KMS-11 (cell line): ENCODE measurements around the gene CXADR.

Experiments
- H2AFZ ChIP-seq: fragments of 200-600 bp; sonication (generic); 2 replicates; pipeline ENCODE4 v1.6.1; 2016; ENCODE audit warnings: antibody characterized with exemption, mixed run types, low read depth
- H3K27ac ChIP-seq: fragments of 200-600 bp; sonication (generic); 2 replicates; pipeline ENCODE4 v1.6.1; 2016; ENCODE audit warnings: mild to moderate bottlenecking, mixed run types
- H3K27me3 ChIP-seq: fragments of 200-600 bp; sonication (generic); 2 replicates; pipeline ENCODE4 v1.6.1; 2017; ENCODE audit warnings: mild to moderate bottlenecking, low read depth, mixed run types, moderate library complexity; ENCODE audit not compliant: insufficient read depth
- H3K36me3 ChIP-seq: fragments of 200-600 bp; sonication (generic); 2 replicates; pipeline ENCODE4 v1.6.1; 2017; ENCODE audit warnings: mild to moderate bottlenecking, mixed run types; ENCODE audit not compliant: insufficient read depth
- H3K4me1 ChIP-seq: fragments of 200-600 bp; sonication (generic); 2 replicates; pipeline ENCODE4 v1.6.1; 2016; ENCODE audit warnings: mild to moderate bottlenecking, low read depth, mixed run types; ENCODE audit not compliant: poor library complexity, severe bottlenecking
- H3K4me2 ChIP-seq: fragments of 200-600 bp; sonication (generic); 2 replicates; pipeline ENCODE4 v1.7.0; 2016; ENCODE audit warnings: mild to moderate bottlenecking, mixed run types
- H3K4me3 ChIP-seq: fragments of 200-600 bp; sonication (generic); IDR thresholded peaks from 2 replicates; pipeline ENCODE4 v1.6.1; 2017; ENCODE audit warnings: low read depth, low read length, mixed read lengths; ENCODE audit not compliant: insufficient read depth
- H3K79me2 ChIP-seq: fragments of 200-600 bp; sonication (generic); 2 replicates; pipeline ENCODE4 v1.6.1; 2016; ENCODE audit warnings: low read depth, mixed run types; ENCODE audit not compliant: insufficient read depth
- H3K9ac ChIP-seq: fragments of 200-600 bp; sonication (generic); 2 replicates; pipeline ENCODE4 v1.6.1; 2016; ENCODE audit warnings: mild to moderate bottlenecking, mixed run types
- H4K20me1 ChIP-seq: fragments of 200-600 bp; sonication (generic); 2 replicates; pipeline ENCODE4 v1.6.1; 2016; ENCODE audit warnings: mild to moderate bottlenecking, mixed run types; ENCODE audit not compliant: insufficient read depth
- TF ChIP-seq, protein P1 (sequence below): fragments of 200-600 bp; sonication (generic); conservative IDR thresholded peaks from 2 replicates; pipeline ENCODE4 v1.6.1; 2017; ENCODE audit warnings: low read depth, mild to moderate bottlenecking, antibody characterized with exemption, low read length, moderate library complexity, mixed read lengths

The CXADR gene

GRCh38 chr21:17526776-17527175 lies 13.9 kb downstream of the CXADR start:
- H3K79me2 ChIP-seq, result no peaks in the 10 kb centered on the region
- TF ChIP-seq, protein P1, sequence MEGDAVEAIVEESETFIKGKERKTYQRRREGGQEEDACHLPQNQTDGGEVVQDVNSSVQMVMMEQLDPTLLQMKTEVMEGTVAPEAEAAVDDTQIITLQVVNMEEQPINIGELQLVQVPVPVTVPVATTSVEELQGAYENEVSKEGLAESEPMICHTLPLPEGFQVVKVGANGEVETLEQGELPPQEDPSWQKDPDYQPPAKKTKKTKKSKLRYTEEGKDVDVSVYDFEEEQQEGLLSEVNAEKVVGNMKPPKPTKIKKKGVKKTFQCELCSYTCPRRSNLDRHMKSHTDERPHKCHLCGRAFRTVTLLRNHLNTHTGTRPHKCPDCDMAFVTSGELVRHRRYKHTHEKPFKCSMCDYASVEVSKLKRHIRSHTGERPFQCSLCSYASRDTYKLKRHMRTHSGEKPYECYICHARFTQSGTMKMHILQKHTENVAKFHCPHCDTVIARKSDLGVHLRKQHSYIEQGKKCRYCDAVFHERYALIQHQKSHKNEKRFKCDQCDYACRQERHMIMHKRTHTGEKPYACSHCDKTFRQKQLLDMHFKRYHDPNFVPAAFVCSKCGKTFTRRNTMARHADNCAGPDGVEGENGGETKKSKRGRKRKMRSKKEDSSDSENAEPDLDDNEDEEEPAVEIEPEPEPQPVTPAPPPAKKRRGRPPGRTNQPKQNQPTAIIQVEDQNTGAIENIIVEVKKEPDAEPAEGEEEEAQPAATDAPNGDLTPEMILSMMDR, result no peak
- no peaks in the 10 kb centered on the region for H3K36me3 ChIP-seq
- no peak overlapping the region for H3K27ac ChIP-seq
- no peak overlapping the region for H2AFZ ChIP-seq
- H3K4me2 ChIP-seq, result no peak overlapping the region
- H4K20me1 ChIP-seq, result no peaks in the 10 kb centered on the region
- H3K4me3 ChIP-seq, result no peak overlapping the region
- no peaks in the 10 kb centered on the region for H3K4me1 ChIP-seq
- no peaks in the 10 kb centered on the region for H3K27me3 ChIP-seq
- no peak overlapping the region for H3K9ac ChIP-seq

- Histone ChIP-seq H4K20me1 (no peaks in the 10 kb centered on the region), H3K79me2 (no peaks in the 10 kb centered on the region), H3K36me3 (no peaks in the 10 kb centered on the region), H3K27me3 (no peaks in the 10 kb centered on the region), H3K9ac (no peak overlapping the region), H3K4me2 (no peak overlapping the region), H2AFZ (no peak overlapping the region), H3K4me3 (no peak overlapping the region), H3K4me1 (no peaks in the 10 kb centered on the region), H3K27ac (no peak overlapping the region)
- TF ChIP-seq, protein P1, result no peak
These were observed 14.4 kb downstream of the CXADR start for GRCh38 chr21:17527240-17527639.

DNA sequence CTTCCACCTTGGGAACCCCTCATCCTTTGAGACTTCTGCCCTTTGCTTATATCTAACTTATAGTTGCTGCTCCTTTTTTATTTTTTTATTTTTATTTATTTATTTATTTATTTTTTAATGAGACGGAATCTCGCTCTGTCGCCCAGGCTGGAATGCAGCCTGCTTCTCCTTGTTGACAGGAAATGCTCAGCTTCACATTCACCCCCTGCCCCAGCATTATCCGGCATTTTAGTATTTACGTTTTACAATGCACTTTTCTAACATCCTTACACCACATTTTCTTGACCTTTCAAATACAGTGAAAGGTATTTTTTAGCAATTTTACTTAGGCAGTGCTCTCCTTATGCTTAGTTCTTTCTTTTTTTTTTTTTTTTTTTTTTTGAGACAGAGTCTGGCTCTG lies 14.9 kb downstream of the CXADR start:
- Histone ChIP-seq H3K79me2 (no peaks in the 10 kb centered on the region), H3K4me2 (no peak overlapping the region), H2AFZ (no peak overlapping the region), H3K4me1 (no peaks in the 10 kb centered on the region), H4K20me1 (no peaks in the 10 kb centered on the region), H3K4me3 (no peak overlapping the region), H3K9ac (no peak overlapping the region), H3K27ac (no peak overlapping the region), H3K36me3 (no peaks in the 10 kb centered on the region), H3K27me3 (no peaks in the 10 kb centered on the region)
- TF ChIP-seq, protein P1, result no peak

- Histone ChIP-seq H3K36me3 (no peaks in the 10 kb centered on the region), H3K4me1 (no peaks in the 10 kb centered on the region), H4K20me1 (no peaks in the 10 kb centered on the region), H2AFZ (no peak overlapping the region), H3K27ac (no peak overlapping the region), H3K4me3 (no peak overlapping the region), H3K9ac (no peak overlapping the region), H3K27me3 (no peaks in the 10 kb centered on the region), H3K4me2 (no peak overlapping the region), H3K79me2 (no peaks in the 10 kb centered on the region)
- TF ChIP-seq, protein P1, result no peak
These were observed 16.8 kb downstream of the CXADR start for GRCh38 chr21:17529648-17530047.
